Prostate gland (tissue), 2 donors: ENCODE data around the gene ZFHX3.

Experiments used
- POLR2A ChIP-seq: fragments of 450-650 bp; IDR thresholded peaks from one replicate; pipeline ENCODE4 v1.6.1; 2016; ENCODE audit warnings: antibody characterized with exemption, mild to moderate bottlenecking
- TF ChIP-seq, protein P1 (sequence below), 4 experiments: fragments of 200-600 bp in 2 of 4; fragments of 450-650 bp in 2 of 4; sonication (generic) in 2 of 4; IDR thresholded peaks; 1 replicate in 3 of 4; 2 replicates in 1 of 4; pipeline ENCODE4 v1.5.1; 2016 to 2019; ENCODE audit warnings: antibody characterized with exemption in 4 of 4, mild to moderate bottlenecking in 2 of 4, moderate library complexity in 2 of 4

- TF ChIP-seq POLR2A, result no peak
- TF ChIP-seq, protein P1, sequence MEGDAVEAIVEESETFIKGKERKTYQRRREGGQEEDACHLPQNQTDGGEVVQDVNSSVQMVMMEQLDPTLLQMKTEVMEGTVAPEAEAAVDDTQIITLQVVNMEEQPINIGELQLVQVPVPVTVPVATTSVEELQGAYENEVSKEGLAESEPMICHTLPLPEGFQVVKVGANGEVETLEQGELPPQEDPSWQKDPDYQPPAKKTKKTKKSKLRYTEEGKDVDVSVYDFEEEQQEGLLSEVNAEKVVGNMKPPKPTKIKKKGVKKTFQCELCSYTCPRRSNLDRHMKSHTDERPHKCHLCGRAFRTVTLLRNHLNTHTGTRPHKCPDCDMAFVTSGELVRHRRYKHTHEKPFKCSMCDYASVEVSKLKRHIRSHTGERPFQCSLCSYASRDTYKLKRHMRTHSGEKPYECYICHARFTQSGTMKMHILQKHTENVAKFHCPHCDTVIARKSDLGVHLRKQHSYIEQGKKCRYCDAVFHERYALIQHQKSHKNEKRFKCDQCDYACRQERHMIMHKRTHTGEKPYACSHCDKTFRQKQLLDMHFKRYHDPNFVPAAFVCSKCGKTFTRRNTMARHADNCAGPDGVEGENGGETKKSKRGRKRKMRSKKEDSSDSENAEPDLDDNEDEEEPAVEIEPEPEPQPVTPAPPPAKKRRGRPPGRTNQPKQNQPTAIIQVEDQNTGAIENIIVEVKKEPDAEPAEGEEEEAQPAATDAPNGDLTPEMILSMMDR (IDR thresholded peaks at IDR 0.05), result no peak
Measured at GRCh38 chr16:73023320-73023719, 24.6 kb downstream of the ZFHX3 start.
